SK-N-SH (cell line): ENCODE data around the gene MAML3. TPM values are rescaled to one million over a fixed set of nuclear protein-coding genes. Genes with fewer than 3 reads are reported as not detected.

Experiments
- CTCF ChIA-PET: fragments of 300-600, 350-600 bp; formaldehyde crosslinking; extraction: SDS; loops from one replicate; lab custom pipeline; 2021; lab: Yijun Ruan, JAX
- POLR2A ChIA-PET: fragments of 350-600 bp; sonication (Branson Sonifier 250); formaldehyde crosslinking; extraction: SDS; loops from one replicate; lab custom pipeline; 2020; ENCODE audit warnings: antibody characterized with exemption, inconsistent platforms; lab: Yijun Ruan, JAX
- DNase-seq: peaks from one replicate; pipeline ENCODE4 v3.0.0; 2012
- H2AFZ ChIP-seq: fragments of 200-600 bp; sonication (generic); 2 replicates; pipeline ENCODE4 v1.8.1; 2016; ENCODE audit warnings: antibody characterized with exemption, mild to moderate bottlenecking, low read depth
- H3F3A ChIP-seq: fragments of 200-600 bp; sonication (generic); replicated peaks from 2 replicates; pipeline ENCODE3; 2016; ENCODE audit warnings: antibody characterized with exemption, mild to moderate bottlenecking; ENCODE audit not compliant: insufficient read depth
- H3K27ac ChIP-seq, 2 experiments: fragments of 200-500 bp in 1 of 2; fragments of 200-600 bp in 1 of 2; sonication (Bioruptor generic) in 1 of 2; sonication (generic), shearing (Covaris generic) in 1 of 2; 2 replicates each; pipeline versions ENCODE4 v1.5.1 to v1.6.1; 2014 to 2016; ENCODE audit warnings: low read depth in 2 of 2, inconsistent platforms in 1 of 2, low read length in 1 of 2, mild to moderate bottlenecking in 1 of 2, mixed read lengths in 1 of 2
- H3K27me3 ChIP-seq: fragments of 200-600 bp; sonication (generic), shearing (Covaris generic); 2 replicates; pipeline ENCODE4 v1.6.1; 2016; ENCODE audit warnings: mixed run types; ENCODE audit not compliant: insufficient read depth
- H3K36me3 ChIP-seq, 2 experiments: fragments of 200-500 bp in 1 of 2; fragments of 200-600 bp in 1 of 2; sonication (Bioruptor generic) in 1 of 2; sonication (generic) in 1 of 2; replicated peaks in 1 of 2; 2 replicates each; pipeline versions ENCODE3 to v1.5.1; 2014 to 2016; ENCODE audit warnings: low read length in 1 of 2, mild to moderate bottlenecking in 1 of 2; ENCODE audit not compliant: insufficient read depth in 2 of 2, control insufficient read depth in 1 of 2
- H3K4me1 ChIP-seq, 2 experiments: fragments of 200-500 bp in 1 of 2; fragments of 200-600 bp in 1 of 2; sonication (Bioruptor generic) in 1 of 2; sonication (generic), shearing (Covaris generic) in 1 of 2; 2 replicates each; pipeline versions ENCODE4 v1.5.1 to v1.6.1; 2014 to 2016; ENCODE audit warnings: low read depth in 1 of 2, low read length in 1 of 2, mixed run types in 1 of 2; ENCODE audit not compliant: insufficient read depth in 2 of 2, control insufficient read depth in 1 of 2
- H3K4me2 ChIP-seq: fragments of 200-600 bp; sonication (generic), shearing (Covaris generic); 2 replicates; pipeline ENCODE4 v1.6.1; 2017; ENCODE audit warnings: mixed run types
- H3K4me3 ChIP-seq, 2 experiments: fragments of 200-500 bp in 1 of 2; fragments of 200-600 bp in 1 of 2; sonication (Bioruptor generic) in 1 of 2; sonication (generic), shearing (Covaris generic) in 1 of 2; 2 replicates each; pipeline versions ENCODE4 v1.5.1 to v1.8.1; 2014 to 2016; ENCODE audit warnings: low read depth in 2 of 2, inconsistent platforms in 1 of 2, low read length in 1 of 2, mild to moderate bottlenecking in 1 of 2, mixed read lengths in 1 of 2, moderate library complexity in 1 of 2
- H3K79me2 ChIP-seq: fragments of 200-600 bp; sonication (generic); 2 replicates; pipeline ENCODE4 v1.8.1; 2017; ENCODE audit warnings: mild to moderate bottlenecking; ENCODE audit not compliant: insufficient read depth
- H3K9ac ChIP-seq: fragments of 200-600 bp; sonication (generic); 2 replicates; pipeline ENCODE4 v1.6.1; 2017; ENCODE audit warnings: mixed run types
- H3K9me2 ChIP-seq: fragments of 200-600 bp; sonication (generic); 2 replicates; pipeline ENCODE4 v1.6.1; 2017; ENCODE audit warnings: mixed run types
- H3K9me3 ChIP-seq: fragments of 200-600 bp; sonication (generic); 2 replicates; pipeline ENCODE4 v1.6.1; 2017; ENCODE audit warnings: mixed run types, mild to moderate bottlenecking, moderate library complexity
- H4K20me1 ChIP-seq: fragments of 200-600 bp; sonication (generic); 2 replicates; pipeline ENCODE4 v1.6.1; 2017; ENCODE audit warnings: mild to moderate bottlenecking, mixed run types; ENCODE audit not compliant: insufficient read depth
- CHD2 ChIP-seq: fragments of 150-350 bp; IDR thresholded peaks from 2 replicates; pipeline ENCODE4 v1.6.1; 2018; ENCODE audit warnings: low read length; ENCODE audit not compliant: partially characterized antibody
- FOXJ3 ChIP-seq: sonication (generic); formaldehyde crosslinking; IDR thresholded peaks from 2 replicates; pipeline ENCODE4 v1.5.1; 2020; ENCODE audit warnings: mild to moderate bottlenecking, missing genetic modification reagents
- MEF2A ChIP-seq: IDR thresholded peaks from 2 replicates; pipeline ENCODE4 v1.4.0; 2012; ENCODE audit warnings: low read depth, borderline replicate concordance
- POLR2AphosphoS5 ChIP-seq: IDR thresholded peaks from 2 replicates; pipeline ENCODE4 v1.6.1; 2012; ENCODE audit warnings: low read depth, low read length
- SIN3A ChIP-seq: IDR thresholded peaks from 2 replicates; pipeline ENCODE4 v1.6.1; 2012; ENCODE audit warnings: low read depth, mild to moderate bottlenecking, low read length, moderate library complexity, borderline replicate concordance
- TAF1 ChIP-seq: IDR thresholded peaks from 2 replicates; pipeline ENCODE4 v1.6.1; 2012; ENCODE audit warnings: low read depth, mild to moderate bottlenecking, low read length, moderate library complexity, borderline replicate concordance
- TCF12 ChIP-seq: IDR thresholded peaks from 2 replicates; pipeline ENCODE4 v1.4.0; 2012
- WGBS: methylation state at CpG from one replicate; pipeline ENCODE4 v1.1.6; 2017; ENCODE audit warnings: low lambda C conversion rate; 5-methylcytosine and 5-hydroxymethylcytosine counted together
- polyA plus RNA-seq, 3 experiments: library from polyadenylated mRNA; depleted of rRNA; stranded (reverse); fragments of >200 nt; gene quantifications; 2 replicates each; pipeline ENCODE4 v1.2.3, GENCODE V29; 2012
- TF ChIP-seq, protein P1 (sequence below): fragments of 150-350 bp; IDR thresholded peaks from 2 replicates; pipeline ENCODE4 v1.6.1; 2017; ENCODE audit warnings: antibody characterized with exemption, low read length, low read depth, borderline replicate concordance
- TF ChIP-seq, protein P2 (sequence below): IDR thresholded peaks from 2 replicates; pipeline ENCODE4 v1.4.0; 2012; ENCODE audit warnings: low read depth, borderline replicate concordance

Gene MAML3
- polyA plus RNA-seq, 1 of the 3 experiments (the other 2 are of a cell fraction): 5.3 TPM

DNA sequence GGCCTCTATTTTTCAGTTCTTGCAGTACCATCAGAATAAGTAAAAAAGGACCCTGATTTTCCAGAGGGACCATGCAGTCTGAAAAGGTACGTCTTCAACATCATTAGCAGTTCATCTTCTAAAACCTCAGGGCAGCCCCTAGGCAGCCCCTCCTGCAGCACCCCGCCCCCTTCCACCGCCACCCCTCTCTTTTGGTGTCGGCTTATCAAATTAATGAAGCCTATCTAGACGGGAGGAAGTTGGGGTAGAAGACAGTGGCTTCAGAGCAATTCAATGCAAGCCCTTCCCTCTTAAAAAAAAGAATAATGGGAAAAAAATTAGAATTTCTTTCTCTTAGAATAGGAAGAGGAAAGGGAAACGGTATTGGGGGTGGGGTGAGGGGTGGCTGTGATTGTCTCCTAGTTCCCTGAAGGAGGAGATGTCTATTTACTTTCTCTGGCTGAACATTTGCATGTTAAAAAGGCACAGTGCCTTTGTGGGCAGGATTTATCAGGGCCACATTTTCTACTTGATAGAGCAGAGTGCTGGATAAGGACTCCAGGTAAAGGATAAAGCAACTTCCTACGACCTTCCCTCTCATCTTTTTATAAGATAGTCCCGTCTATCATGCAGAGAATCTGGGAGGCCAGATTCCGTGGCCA lies 329.0 kb downstream of the MAML3 start:
- H3K4me3 ChIP-seq: no peak overlapping the region
- H3K27me3 ChIP-seq: no peaks in the 10 kb centered on the region
- DNase-seq: no peak
- H3K9me2 ChIP-seq: no peaks in the 10 kb centered on the region
- H2AFZ ChIP-seq: no peak overlapping the region
- ChIA-PET POLR2A (interaction anchor here (0.5 to 1.2 kb wide), 3 partner anchors 31 to 61 kb away, joined by 3 to 4 read pairs (median 3); no protein-coding TSS in a partner anchor), CTCF (interaction anchor here (3.2 kb wide), 1 partner anchor 91 kb away, joined by 8 read pairs; no protein-coding TSS in a partner anchor)
- WGBS: 87% methylated on average over 9 of the region's 9 CpGs
- H3K9me3 ChIP-seq: no peaks in the 10 kb centered on the region
- H3K9ac ChIP-seq: no peak overlapping the region
- no peak overlapping the region for H3K4me2 ChIP-seq
- peaks cover 0 to 47% of the 10 kb centered on the region in 2 experiments; a peak in 2 of 4 replicates for H3K4me1 ChIP-seq
- peaks cover 0 to 2% of the 10 kb centered on the region in 2 experiments for H3K36me3 ChIP-seq
- no peaks in the 10 kb centered on the region for H4K20me1 ChIP-seq
- no peaks in the 10 kb centered on the region for H3F3A ChIP-seq
- no peaks in the 10 kb centered on the region for H3K79me2 ChIP-seq
- H3K27ac ChIP-seq: peak overlapping the region in 1 of 2 experiments; percentile 96; a peak in 2 of 4 replicates
- TF ChIP-seq POLR2AphosphoS5 (no peak), CHD2 (no peak)

DNA sequence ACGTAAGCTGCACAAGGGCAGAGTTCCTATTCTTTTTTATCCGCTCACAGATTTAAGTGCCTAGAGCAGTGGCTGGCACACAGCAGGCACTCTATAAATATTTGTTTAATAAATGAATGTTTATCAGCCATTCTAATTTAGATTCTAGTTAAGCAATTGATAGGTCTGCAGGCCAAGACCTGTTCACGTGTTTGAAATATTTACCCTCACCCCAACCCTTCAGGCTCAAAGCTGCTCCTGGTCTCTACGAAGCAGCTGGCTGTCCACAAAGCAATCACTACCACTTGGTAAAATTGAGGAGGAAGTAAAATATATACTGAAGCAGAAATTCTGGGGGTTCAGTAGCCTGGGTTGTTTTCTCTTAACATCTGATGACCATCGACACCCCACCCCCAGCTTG lies 330.2 kb downstream of the MAML3 start:
- no peaks in the 10 kb centered on the region for H3F3A ChIP-seq
- POLR2A ChIA-PET: interaction anchor here (1.3 to 1.6 kb wide), 2 partner anchors 9 to 34 kb away, joined by 4 read pairs; no protein-coding TSS in a partner anchor
- CTCF ChIA-PET: interaction anchor here (1.2 to 3.2 kb wide), 5 partner anchors 12 to 89 kb away, joined by 3 to 12 read pairs (median 3); no protein-coding TSS in a partner anchor
- TF ChIP-seq FOXJ3 (CRISPR knock-in tag) (no peak), TCF12 (no peak), TAF1 (no peak), CHD2 (no peak), MEF2A (no peak), SIN3A (no peak)
- TF ChIP-seq, protein P1, sequence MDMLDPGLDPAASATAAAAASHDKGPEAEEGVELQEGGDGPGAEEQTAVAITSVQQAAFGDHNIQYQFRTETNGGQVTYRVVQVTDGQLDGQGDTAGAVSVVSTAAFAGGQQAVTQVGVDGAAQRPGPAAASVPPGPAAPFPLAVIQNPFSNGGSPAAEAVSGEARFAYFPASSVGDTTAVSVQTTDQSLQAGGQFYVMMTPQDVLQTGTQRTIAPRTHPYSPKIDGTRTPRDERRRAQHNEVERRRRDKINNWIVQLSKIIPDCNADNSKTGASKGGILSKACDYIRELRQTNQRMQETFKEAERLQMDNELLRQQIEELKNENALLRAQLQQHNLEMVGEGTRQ: no peak
- TF ChIP-seq, protein P2, sequence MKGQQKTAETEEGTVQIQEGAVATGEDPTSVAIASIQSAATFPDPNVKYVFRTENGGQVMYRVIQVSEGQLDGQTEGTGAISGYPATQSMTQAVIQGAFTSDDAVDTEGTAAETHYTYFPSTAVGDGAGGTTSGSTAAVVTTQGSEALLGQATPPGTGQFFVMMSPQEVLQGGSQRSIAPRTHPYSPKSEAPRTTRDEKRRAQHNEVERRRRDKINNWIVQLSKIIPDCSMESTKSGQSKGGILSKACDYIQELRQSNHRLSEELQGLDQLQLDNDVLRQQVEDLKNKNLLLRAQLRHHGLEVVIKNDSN: no peak
- TF ChIP-seq, all 33 proteins: peak for 0
- Histone ChIP-seq H3K9me3 (no peaks in the 10 kb centered on the region), H3K4me3 (no peak overlapping the region), H4K20me1 (no peaks in the 10 kb centered on the region), H2AFZ (no peak overlapping the region), H3K27ac (peak overlapping the region in 1 of 2 experiments; percentile 96; a peak in 2 of 4 replicates), H3K27me3 (no peaks in the 10 kb centered on the region), H3K4me2 (no peak overlapping the region), H3K9me2 (no peaks in the 10 kb centered on the region), H3K79me2 (no peaks in the 10 kb centered on the region), H3K9ac (no peak overlapping the region), H3K4me1 (peaks cover 0 to 47% of the 10 kb centered on the region in 2 experiments; a peak in 2 of 4 replicates), H3K36me3 (peaks cover 0 to 2% of the 10 kb centered on the region in 2 experiments)
- WGBS: 98% methylated on average over 5 of the region's 5 CpGs
- DNase-seq: no peak
